ENCODE measurements around the gene CNGA2. TPM values are rescaled to one million over a fixed set of nuclear protein-coding genes. Genes with fewer than 3 reads are reported as not detected.

The CNGA2 gene
- total and polyA plus RNA-seq, 2 experiments from 2014 or later = not detected

DNA sequence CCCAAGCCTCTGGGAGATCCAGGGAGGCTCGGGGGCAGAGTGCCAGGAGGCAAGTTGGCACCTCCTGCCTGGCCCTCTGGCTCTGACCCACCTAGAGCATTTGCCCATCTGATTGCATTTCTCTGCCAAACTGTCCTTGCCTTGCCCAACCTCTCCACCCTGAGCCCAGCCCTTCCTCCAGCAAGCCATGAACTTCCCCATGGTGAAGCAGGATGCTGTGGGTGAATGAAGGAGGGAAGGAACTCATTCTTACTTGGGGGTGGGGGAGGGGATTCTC, 9.3 kb upstream of the CNGA2 start:
- TF ChIP-seq ZNF114 (CRISPR knock-in tag; IDR thresholded peaks at IDR 0.05) = no peak
- TF ChIP-seq, protein P1, sequence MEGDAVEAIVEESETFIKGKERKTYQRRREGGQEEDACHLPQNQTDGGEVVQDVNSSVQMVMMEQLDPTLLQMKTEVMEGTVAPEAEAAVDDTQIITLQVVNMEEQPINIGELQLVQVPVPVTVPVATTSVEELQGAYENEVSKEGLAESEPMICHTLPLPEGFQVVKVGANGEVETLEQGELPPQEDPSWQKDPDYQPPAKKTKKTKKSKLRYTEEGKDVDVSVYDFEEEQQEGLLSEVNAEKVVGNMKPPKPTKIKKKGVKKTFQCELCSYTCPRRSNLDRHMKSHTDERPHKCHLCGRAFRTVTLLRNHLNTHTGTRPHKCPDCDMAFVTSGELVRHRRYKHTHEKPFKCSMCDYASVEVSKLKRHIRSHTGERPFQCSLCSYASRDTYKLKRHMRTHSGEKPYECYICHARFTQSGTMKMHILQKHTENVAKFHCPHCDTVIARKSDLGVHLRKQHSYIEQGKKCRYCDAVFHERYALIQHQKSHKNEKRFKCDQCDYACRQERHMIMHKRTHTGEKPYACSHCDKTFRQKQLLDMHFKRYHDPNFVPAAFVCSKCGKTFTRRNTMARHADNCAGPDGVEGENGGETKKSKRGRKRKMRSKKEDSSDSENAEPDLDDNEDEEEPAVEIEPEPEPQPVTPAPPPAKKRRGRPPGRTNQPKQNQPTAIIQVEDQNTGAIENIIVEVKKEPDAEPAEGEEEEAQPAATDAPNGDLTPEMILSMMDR (conservative IDR thresholded peaks at IDR 0.05; ENCODE audit: low read depth in 2 of 2) = no peak
- no peak for TF ChIP-seq EZH2 (IDR thresholded peaks at IDR 0.05; ENCODE audit: low read depth, unreplicated experiment)
- no peak for TF ChIP-seq CREB1 (CRISPR knock-in tag; IDR thresholded peaks at IDR 0.05; ENCODE audit: low read depth)
- no peak for TF ChIP-seq STAT1 (IDR thresholded peaks at IDR 0.05; ENCODE audit: unreplicated experiment)
- TF ChIP-seq, protein P2, sequence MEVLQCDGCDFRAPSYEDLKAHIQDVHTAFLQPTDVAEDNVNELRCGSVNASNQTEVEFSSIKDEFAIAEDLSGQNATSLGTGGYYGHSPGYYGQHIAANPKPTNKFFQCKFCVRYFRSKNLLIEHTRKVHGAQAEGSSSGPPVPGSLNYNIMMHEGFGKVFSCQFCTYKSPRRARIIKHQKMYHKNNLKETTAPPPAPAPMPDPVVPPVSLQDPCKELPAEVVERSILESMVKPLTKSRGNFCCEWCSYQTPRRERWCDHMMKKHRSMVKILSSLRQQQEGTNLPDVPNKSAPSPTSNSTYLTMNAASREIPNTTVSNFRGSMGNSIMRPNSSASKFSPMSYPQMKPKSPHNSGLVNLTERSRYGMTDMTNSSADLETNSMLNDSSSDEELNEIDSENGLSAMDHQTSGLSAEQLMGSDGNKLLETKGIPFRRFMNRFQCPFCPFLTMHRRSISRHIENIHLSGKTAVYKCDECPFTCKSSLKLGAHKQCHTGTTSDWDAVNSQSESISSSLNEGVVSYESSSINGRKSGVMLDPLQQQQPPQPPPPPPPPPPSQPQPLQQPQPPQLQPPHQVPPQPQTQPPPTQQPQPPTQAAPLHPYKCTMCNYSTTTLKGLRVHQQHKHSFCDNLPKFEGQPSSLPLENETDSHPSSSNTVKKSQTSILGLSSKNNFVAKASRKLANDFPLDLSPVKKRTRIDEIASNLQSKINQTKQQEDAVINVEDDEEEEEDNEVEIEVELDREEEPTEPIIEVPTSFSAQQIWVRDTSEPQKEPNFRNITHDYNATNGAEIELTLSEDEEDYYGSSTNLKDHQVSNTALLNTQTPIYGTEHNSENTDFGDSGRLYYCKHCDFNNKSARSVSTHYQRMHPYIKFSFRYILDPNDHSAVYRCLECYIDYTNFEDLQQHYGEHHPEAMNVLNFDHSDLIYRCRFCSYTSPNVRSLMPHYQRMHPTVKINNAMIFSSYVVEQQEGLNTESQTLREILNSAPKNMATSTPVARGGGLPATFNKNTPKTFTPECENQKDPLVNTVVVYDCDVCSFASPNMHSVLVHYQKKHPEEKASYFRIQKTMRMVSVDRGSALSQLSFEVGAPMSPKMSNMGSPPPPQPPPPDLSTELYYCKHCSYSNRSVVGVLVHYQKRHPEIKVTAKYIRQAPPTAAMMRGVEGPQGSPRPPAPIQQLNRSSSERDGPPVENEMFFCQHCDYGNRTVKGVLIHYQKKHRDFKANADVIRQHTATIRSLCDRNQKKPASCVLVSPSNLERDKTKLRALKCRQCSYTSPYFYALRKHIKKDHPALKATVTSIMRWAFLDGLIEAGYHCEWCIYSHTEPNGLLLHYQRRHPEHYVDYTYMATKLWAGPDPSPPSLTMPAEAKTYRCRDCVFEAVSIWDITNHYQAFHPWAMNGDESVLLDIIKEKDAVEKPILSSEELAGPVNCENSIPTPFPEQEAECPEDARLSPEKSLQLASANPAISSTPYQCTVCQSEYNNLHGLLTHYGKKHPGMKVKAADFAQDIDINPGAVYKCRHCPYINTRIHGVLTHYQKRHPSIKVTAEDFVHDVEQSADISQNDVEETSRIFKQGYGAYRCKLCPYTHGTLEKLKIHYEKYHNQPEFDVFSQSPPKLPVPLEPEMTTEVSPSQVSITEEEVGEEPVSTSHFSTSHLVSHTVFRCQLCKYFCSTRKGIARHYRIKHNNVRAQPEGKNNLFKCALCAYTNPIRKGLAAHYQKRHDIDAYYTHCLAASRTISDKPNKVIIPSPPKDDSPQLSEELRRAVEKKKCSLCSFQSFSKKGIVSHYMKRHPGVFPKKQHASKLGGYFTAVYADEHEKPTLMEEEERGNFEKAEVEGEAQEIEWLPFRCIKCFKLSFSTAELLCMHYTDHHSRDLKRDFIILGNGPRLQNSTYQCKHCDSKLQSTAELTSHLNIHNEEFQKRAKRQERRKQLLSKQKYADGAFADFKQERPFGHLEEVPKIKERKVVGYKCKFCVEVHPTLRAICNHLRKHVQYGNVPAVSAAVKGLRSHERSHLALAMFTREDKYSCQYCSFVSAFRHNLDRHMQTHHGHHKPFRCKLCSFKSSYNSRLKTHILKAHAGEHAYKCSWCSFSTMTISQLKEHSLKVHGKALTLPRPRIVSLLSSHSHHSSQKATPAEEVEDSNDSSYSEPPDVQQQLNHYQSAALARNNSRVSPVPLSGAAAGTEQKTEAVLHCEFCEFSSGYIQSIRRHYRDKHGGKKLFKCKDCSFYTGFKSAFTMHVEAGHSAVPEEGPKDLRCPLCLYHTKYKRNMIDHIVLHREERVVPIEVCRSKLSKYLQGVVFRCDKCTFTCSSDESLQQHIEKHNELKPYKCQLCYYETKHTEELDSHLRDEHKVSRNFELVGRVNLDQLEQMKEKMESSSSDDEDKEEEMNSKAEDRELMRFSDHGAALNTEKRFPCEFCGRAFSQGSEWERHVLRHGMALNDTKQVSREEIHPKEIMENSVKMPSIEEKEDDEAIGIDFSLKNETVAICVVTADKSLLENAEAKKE (CRISPR knock-in tag; IDR thresholded peaks at IDR 0.05) = no peak
- no peak for TF ChIP-seq REST (IDR thresholded peaks at IDR 0.05; ENCODE audit: unreplicated experiment)
- TF ChIP-seq ETS1 (IDR thresholded peaks at IDR 0.05) = no peak
- no peak for TF ChIP-seq POLR2AphosphoS5 (IDR thresholded peaks at IDR 0.05; ENCODE audit: low read depth)
- no peak for TF ChIP-seq NANOG (IDR thresholded peaks at IDR 0.05; ENCODE audit: borderline replicate concordance)
- H3K4me3 Mint-ChIP-seq = no peak overlapping the region
- Histone ChIP-seq H3K4me1 (ENCODE audit: insufficient read depth) (no peaks in the 10 kb centered on the region), H4K20me1 (replicated peaks; ENCODE audit: insufficient read depth) (no peaks in the 10 kb centered on the region), H3K36me3 (ENCODE audit: insufficient read depth) (no peaks in the 10 kb centered on the region), H3K4me2 (no peak overlapping the region), H3K79me2 (replicated peaks; ENCODE audit: insufficient read depth) (no peaks in the 10 kb centered on the region), H2AFZ (no peak overlapping the region), H3K9me2 (ENCODE audit: insufficient read depth) (no peaks in the 10 kb centered on the region), H3K4me3 (no peak overlapping the region), H3F3A (replicated peaks; ENCODE audit: low read depth) (no peaks in the 10 kb centered on the region), H3K27me3 (ENCODE audit: insufficient read depth) (no peaks in the 10 kb centered on the region), H3K27ac (ENCODE audit: low read depth) (no peak overlapping the region)
- no peak for ATAC-seq
- peaks cover 7% of the 10 kb centered on the region; the same call in 2 of the 3 replicates for H3K4me1 Mint-ChIP-seq
- no peaks in the 10 kb centered on the region for H3K36me3 Mint-ChIP-seq (ENCODE audit: low read depth)
- H3K27me3 Mint-ChIP-seq (ENCODE audit: insufficient read depth, low read depth, poor library complexity) = peaks cover 2% of the 10 kb centered on the region
- no peaks in the 10 kb centered on the region; the same call in 2 of the 3 replicates for H3K9me3 Mint-ChIP-seq
- H3K27ac Mint-ChIP-seq = no peak overlapping the region
- no peak for DNase-seq (ENCODE audit: low spot score)

Data from GM23338 (cell line).